GM21528 (cell line): ENCODE results near the gene OSTN.

Experiments used
- ATAC-seq: cut with Tn5 transposase; IDR thresholded peaks from one replicate; pipeline ENCODE4 v1.9.1; 2021; ENCODE audit warnings: mild to moderate bottlenecking, moderate library complexity; ENCODE audit not compliant: unreplicated experiment, low FRiP score

The OSTN gene

DNA sequence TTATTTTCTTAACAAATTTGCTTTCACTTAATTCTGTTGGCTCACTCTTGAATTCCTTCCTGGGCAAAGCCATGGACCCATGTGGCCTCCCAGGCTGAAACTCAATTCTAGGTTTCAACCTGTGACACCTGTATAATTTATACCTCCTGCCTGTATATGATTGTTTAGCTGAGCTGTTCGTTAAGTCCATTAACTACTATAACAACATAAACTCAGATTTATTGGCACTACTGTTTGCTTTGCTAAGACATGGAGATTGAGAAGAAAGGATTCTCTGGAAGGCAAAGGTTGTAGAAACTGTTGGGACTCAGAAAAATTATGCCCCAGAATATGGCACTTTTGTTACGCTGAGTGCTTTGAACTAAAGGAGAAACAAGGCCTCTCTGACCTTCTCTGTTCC is 103.4 kb downstream of the OSTN start:
- ATAC-seq: no peak

DNA sequence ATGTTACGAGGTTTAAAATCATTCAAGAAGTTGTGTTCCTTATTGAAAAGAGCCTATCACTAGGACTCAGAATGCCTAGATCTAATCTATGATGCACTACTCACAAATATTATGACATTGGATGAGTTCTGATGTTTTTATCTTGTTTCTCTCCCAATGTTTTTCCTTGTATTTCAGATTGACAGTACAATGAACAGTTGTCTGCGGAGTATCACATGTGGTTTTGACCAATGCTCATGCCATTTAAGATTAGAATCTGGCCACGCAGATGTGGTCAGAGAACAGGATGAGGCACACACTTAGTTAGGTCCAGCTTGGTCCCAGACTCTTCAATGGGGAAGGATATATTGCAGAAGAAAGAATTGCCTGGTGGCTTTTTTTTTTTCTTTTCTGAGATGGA is 104.6 kb downstream of the OSTN start:
- ATAC-seq: no peak

DNA sequence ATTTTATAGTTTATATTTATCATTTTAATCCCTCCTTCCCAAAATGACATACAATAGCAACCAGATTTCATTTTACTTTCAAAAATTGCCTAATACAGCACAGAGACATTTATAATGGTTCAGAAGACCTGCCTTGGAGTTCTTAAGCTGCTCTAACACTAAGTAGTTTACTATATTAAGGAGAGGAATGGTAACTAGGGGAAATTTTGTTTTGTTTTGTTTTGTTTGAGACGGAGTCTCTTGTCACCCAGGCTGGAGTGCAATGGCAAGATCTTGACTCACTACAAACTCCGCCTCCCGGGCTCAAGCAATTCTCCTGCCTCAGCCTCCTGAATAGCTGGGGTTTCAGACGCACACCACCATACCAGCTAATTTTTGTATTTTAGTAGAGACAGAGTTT is 107.4 kb downstream of the OSTN start:
- ATAC-seq: no peak

DNA sequence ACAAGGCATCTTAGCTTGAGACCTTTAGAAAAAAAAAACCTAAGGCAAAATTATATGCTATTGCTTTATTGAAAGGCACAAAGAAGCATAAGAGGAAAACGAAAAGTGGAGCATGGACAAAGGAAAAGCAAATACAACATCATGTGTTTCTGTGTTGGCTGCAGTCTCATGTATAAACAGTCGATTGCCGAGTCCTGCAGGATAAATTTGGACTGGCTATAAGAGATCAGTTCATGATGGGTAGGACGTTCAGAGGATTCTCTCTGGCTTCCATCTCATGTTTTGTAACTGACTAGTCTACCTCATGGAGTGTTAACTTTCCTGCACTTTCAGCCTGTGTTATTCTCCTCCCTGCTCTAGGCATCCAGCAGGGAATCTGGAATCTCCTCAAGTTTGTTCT is 108.3 kb downstream of the OSTN start:
- ATAC-seq: no peak

DNA sequence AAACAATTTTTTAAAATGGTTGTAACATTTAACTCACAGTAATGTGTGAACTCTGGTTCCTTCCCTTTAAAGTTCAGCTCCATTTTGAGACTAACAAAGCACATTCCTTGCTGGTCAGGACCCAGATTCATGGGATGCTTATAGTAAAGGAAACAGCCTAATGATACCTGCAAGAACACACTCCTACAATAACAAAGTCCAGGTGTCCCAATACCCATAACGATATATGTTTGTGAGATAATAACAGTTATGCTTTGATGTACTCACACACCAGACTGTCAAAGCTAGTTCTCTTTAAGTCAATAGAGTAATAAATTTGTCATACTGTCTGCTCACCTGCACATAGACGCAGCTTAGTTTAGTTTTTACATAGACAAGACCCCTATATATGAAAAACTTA is 114.3 kb downstream of the OSTN start:
- ATAC-seq: no peak

DNA sequence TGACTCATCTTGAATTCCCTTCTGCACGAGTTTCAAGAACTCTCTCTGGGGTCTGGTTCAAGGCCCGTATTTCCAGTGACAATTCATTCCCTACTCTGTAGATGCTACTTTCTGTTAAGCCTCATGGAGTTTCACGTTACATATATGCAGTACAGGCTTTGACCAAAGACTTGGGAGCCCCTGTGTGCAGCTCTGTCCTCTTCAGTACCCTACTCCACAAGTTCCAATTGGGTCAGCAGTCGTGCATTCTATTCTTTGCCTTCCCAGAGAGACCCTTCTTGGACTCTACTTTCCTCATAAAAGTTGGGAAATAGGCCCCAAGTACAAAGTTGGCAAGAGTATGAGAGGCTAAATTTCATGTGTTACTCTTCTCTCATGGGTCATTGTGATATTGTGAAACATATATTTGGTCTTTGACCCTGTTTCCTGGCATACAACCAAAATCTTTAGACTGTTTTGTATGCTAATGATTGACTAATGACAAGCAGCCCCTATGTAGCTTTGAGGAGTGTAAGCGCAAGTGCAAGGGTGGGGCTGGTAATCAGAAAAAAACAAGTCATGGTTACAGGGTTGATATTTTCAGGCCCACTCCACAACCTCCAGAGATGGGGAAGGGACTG is 115.2 kb downstream of the OSTN start:
- no peak for ATAC-seq
